SK-N-MC (cell line): ENCODE measurements around the gene KLK1.

Source experiments
- EZH2 ChIP-seq: fragments of 200-600 bp; sonication (generic); IDR thresholded peaks from one replicate; pipeline ENCODE4 v1.6.1; 2017; ENCODE audit warnings: antibody characterized with exemption
- FOXP2 ChIP-seq: optimal IDR thresholded peaks from 2 replicates; pipeline ENCODE3; 2011; ENCODE audit warnings: mild to moderate bottlenecking, moderate library complexity; ENCODE audit not compliant: insufficient read depth; ENCODE audit errors: extremely low read length, control extremely low read depth
- POLR2AphosphoS5 ChIP-seq: IDR thresholded peaks from 2 replicates; pipeline ENCODE4 v1.6.1; 2012; ENCODE audit warnings: mild to moderate bottlenecking, low read depth, low read length, borderline replicate concordance

- TF ChIP-seq POLR2AphosphoS5 (no peak), EZH2 (no peak), FOXP2 (no peak)
These were observed 46.3 kb downstream of the KLK1 start for GRCh38 chr19:50777261-50777660.
